Lung microvascular endothelial cell (primary cell): Measurements from ENCODE around the gene GRM3. TPM values are rescaled to one million over a fixed set of nuclear protein-coding genes. Genes with fewer than 3 reads are reported as not detected.

Source experiments
- DNase-seq, 2 donors: peaks; one replicate each; pipeline versions ENCODE4 v3.0.0 to v3.0.0-alpha.2; 2010; ENCODE audit warnings: low read depth in 2 of 2
- total RNA-seq: library from RNA; depleted of rRNA; stranded (reverse); fragments of >200 nt; gene quantifications from 2 replicates; pipeline ENCODE4 v1.2.1, GENCODE V29; 2014

GRM3 gene
- total RNA-seq, 1 donor from 2014 or later = not detected

DNA sequence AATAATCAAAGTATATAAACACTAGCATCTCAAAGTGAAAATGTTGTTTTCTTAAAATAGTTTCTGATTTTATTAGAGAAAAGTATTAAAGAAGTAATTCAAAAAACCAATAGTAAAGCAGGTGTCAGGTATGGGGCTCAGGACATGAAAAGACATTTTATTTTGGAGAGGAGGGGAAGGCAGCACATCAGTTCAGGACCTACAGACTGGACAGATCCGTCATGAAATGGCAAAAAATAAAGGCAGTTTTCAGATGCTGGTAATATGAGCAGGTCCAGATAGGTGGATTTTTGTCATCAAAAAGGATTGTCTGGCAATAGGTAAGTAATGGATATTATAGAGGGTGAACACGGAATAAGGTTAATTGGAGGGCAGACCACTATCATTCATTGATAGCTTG is 49.0 kb downstream of the GRM3 start:
- no peak for DNase-seq

- no peak for DNase-seq
Measured at GRCh38 chr7:86706406-86706805, 62.7 kb downstream of the GRM3 start.

- no peak for DNase-seq
Measured at GRCh38 chr7:86708031-86708680, 64.4 kb downstream of the GRM3 start.

GRCh38 chr7:86720306-86720705 is 76.6 kb downstream of the GRM3 start:
- DNase-seq = no peak

GRCh38 chr7:86733783-86734182 is 90.1 kb downstream of the GRM3 start:
- peak in 1 of 2 donors; percentile 12 for DNase-seq

DNA sequence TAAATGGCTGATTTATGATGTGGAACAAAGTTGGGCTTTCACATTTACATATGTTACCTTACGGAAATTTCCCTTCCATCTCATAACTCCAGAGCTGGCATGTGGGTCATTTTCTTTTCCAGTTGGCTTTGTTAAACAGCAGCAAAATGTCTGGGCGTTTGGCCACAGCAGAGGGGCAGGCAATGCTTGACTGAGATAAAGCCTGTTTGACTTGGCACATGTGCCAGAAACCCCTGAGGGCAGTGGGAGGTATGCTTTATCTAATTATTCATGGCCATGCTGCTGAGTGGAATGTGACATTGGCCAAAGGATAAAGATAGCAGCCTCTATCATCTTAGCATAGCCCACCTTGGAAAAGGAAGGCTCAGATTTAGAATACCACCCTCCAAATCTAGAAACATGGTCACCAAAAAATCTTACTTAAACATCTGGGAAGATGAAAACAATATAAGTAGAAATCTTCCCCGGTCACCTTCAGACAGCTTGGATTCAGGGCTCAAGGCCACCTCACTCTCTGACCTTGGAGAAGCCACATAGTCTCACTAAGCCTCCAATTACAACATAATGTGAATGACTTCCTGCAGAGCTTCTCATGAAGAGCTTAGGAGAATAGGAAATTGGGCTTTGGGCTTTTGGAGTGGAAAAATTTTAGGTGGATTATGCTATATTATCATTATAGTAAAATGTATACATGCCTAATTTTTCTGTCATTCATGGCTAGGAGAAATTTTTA is 101.5 kb downstream of the GRM3 start:
- peak in 1 of 2 donors; percentile 62 for DNase-seq

DNA sequence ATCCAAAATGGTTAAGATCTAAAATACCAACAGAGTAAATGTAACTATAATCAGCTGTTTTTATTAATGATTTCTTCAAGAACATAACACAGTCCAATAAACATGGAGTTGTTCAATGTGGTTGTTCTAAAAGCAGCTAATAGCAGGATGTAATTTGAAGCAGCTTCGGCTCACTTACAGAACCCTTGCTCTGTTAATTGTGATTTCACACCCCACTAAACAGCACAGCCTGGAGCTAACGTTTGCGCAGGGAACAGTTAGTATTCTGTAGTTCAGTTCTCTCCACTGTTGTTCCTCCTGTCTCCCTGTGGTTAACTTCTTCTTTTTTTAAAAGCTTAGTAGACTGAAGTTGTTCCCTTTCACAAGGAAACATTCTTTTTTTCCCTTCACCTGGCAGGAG is 104.0 kb downstream of the GRM3 start:
- no peak for DNase-seq

DNA sequence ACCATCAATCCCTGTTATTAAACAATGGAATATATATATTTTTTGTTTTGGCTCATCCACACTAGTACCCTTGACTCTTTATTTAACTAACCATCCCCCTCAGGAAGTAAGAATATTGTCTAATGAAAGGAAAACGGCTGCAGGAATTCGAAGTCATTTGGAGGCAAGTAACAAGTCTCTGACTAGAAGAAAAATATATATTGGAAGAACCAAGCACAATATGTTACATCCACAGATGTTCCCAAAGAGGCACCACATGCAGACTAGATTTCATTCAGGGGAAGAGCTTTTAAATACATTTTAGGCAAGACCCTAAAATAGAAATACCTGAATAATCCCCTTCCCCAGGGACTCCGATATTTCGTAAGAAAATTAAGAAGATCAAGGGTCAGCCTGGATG is 104.5 kb downstream of the GRM3 start:
- no peak for DNase-seq

DNA sequence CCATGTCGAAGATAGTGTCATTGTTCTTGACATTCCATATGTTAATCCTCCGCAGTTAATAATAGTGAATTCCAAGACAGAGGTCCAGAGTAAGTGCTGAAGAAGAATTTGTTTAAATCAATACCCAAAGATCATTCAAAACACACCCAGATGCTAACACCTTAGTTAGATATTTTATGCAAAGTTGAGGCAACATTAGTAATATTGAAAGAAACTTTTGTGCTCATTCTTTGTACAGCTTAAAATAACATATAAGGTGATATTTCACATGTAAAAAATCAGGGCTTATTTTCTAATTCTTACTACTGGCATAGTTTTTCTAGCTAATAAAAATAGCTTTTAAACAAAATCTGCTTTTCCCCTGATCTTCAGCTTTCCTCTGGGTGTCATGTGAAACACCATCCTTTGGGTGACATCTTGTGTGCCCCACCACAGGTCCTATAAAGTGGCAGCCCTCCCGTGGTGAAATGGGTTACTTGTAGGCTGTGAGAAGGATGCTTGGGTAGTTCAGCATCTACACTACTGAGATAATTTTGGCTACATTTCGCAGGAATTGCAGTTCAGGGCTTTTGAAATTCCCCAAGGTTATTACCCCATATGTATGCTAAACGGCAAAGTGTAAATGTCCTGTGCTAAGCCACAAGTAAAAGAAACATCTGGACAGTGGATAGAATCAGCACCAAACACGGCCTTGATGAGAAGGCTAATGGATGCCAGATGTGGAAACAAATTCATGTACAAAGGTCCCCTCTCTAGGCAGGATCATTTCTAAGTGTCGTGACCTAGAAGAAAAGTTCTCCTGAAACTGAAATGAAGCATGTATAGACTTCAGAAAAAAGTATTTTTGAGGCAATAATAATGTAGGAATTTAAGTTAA is 105.4 kb downstream of the GRM3 start:
- DNase-seq = no peak

DNA sequence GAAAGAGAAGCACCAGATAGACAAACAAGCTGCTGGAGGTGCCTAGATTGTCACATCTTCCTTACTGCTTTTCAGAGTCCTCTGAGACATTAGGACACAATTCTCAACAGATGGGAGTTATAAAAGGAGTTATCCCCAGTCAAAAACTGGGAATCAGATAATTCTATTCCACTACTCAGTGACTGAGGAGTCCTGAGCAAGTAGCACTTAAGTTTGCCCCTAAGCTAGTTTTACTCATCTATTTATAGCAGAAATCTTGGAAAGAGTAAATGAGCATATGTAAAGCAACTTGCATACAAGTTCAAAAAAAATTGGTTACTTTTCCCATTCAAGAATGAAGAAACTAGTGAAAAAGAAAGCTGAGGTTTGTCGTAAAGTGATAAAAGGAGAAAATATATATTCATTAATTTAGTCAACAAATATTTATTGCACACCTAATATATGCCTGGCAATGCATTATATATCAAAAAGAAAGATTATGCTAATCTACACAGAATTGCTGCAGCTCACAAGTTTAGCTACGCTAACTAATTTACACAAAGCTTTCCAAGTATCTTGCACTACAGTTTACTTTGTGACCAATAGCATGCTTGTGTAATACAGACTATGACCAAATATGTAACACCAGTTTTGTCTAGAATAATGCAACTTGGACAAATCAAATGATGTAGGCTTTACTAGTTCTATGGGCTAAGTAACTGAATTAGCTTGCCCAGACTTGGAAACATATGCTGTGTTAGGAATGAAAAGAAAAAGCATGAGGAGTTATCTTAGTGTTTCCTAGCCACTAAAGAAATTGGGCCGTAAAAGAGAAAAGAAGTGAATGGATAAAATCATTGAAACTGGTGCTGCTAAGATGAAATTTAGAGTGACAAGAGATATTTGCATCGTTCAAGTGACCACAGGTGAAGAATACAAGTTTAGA is 106.3 kb downstream of the GRM3 start:
- no peak for DNase-seq

GRCh38 chr7:86760236-86760635 is 116.5 kb downstream of the GRM3 start:
- peak in 1 of 2 donors; percentile 47 for DNase-seq

- no peak for DNase-seq
Measured at GRCh38 chr7:86762129-86762528, 118.4 kb downstream of the GRM3 start.

DNA sequence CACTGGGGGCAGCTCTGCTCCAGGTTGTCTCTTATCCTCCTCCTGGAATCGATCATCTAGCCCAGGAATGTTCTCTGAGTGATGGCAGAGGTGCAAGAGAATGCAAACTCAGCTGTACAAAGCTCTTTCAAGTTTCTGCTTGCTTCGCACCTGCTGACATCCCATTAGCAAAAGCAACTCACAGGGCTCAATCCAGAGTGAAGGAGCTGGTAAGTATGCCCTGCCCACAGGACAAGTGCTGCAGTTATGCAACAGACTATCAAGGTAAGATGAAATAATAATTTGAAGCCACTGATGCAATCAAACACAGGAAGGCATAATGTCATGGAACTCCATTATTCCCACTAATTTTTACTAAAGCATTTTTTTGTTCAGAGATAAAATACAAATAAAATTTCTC is 122.2 kb downstream of the GRM3 start:
- DNase-seq = no peak

- DNase-seq = no peak
Measured at GRCh38 chr7:86768394-86768793, 124.7 kb downstream of the GRM3 start.

DNA sequence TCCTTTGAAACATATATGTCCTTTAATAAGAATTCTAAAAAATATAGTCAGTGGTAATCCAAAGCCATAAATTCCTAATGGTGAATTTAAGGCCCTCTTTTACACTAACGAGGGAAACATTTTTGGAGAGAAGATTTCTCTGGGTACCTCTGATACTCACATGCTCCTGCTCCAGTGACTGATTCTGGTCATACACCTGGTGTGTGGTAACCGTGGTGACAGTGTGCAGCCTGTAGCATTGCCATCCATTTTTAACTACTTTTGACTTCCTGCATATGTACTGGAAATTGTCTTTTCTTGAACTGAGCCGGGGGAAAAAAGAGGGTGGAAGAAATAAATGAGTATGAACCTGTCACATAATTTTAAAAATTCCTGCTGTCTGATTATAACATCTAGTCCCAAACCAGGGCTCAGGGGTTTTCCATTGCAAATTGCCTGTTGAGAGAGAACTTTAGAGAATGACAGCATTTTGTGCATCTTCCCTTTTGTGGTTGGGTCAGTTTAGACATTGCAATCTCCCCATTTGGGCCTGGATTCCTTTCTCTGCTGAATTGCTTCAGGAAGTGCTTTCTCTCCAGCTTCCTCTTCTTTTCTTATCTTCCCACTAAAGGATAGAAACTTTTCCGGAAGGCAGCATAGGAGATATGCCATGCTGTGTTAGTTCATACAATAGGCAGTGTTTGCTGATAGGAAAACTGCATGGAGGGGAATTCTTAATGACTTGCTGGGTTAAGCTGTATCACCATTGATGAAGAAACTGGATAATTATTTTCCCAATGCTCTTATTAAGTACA is 125.5 kb downstream of the GRM3 start:
- no peak for DNase-seq

- DNase-seq = no peak
Measured at GRCh38 chr7:86773309-86773708, 129.6 kb downstream of the GRM3 start.

DNA sequence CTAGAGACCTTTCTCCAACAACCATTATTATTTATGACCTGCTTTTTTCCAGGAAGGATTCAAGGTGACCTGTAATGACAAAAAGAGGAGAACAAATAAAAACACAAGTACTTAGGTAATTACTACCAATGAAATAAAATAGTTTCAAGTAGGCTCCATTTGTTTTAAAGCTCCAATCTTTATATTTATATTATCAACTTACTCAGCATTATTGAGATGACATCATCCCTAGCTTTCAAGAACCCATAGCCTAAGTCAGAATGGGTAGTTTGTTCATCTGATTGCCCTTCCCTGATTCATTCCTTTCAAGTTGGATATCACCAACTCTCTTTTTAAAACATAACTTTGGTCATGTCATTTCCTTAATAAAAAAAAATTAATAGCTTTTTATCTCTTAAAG is 131.5 kb downstream of the GRM3 start:
- DNase-seq = no peak

DNA sequence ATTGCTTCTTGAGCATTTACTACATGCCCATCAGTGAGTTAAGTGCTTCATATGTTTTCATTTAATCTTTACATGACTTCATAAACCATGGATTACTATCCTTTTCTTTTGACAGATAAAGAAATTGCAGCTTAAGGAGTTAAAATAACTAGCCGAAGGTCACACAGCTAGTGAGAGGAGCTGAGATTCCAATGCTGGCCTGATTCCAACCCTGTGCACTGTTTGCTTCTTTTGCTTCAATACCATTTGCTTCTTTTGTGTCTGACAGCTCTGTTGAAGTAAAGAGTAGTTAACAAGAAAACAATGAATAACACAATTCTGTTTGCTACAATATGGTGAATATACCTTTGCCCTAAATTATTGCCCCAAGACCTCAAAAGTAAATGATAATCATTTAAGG is 132.4 kb downstream of the GRM3 start:
- DNase-seq = no peak

DNA sequence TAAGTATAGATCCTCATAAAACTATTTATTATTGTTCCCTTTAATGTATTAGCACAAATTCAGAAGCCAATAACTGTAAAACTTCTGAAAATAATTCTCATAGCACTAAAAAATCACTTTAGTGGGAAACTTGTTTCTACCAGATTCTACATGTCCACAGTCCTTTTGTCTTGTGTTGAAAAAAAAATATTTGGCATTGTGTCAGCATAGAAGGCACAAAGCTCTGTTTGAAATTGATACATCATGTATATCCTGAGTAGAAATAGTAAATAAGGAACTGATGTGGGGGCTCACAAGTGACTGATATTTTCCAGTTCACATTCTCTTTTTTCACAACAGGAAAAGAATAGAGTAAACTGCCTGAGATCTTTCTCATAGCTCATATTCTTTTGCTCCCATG is 134.6 kb downstream of the GRM3 start:
- DNase-seq = peak in 1 of 2 donors; percentile 1

- DNase-seq = no peak
Measured at GRCh38 chr7:86784765-86785164, 141.1 kb downstream of the GRM3 start.
